IMR-90 (cell line): ENCODE measurements around the gene PRODH. TPM values are rescaled to one million over a fixed set of nuclear protein-coding genes. Genes with fewer than 3 reads are reported as not detected.
"Not testable (repeated sequence)": the region's sequence is repeated elsewhere in the genome, so short reads cannot be mapped to it uniquely, and the experiment has no call there.

Source experiments
- ATAC-seq: fragments of 200-7000 bp; cut with Tn5 transposase; 2 replicates; pipeline ENCODE4 v1.9.1; 2020; ENCODE audit warnings: low read depth, mild to moderate bottlenecking, moderate library complexity
- BruUV-seq: library from RNA; stranded (reverse); fragments of 400-500 nt; replicated peaks from 2 replicates; lab custom pipeline; 2021; lab: Mats Ljungman, UMichigan
- CTCF ChIA-PET: fragments of 300-600 bp; formaldehyde crosslinking; extraction: SDS; loops from one replicate; lab custom pipeline; 2021; ENCODE audit warnings: antibody characterized with exemption; lab: Yijun Ruan, JAX
- POLR2A ChIA-PET: fragments of 300-600 bp; sonication (Branson Sonifier 250); formaldehyde crosslinking; loops from one replicate; lab custom pipeline; 2022; ENCODE audit warnings: antibody characterized with exemption; ENCODE audit not compliant: unreplicated experiment; lab: Charles Lee
- DNase-seq: peaks from one replicate; pipeline ENCODE4 v3.0.0; 2013
- H2AFZ ChIP-seq: replicated peaks from 2 replicates; pipeline ENCODE3; 2013; ENCODE audit warnings: low read length, mild to moderate bottlenecking; ENCODE audit not compliant: poor library complexity
- H2AK5ac ChIP-seq: 2 replicates; pipeline ENCODE4 v1.6.1; 2013; ENCODE audit warnings: low read depth, low read length, inconsistent platforms
- H2AK9ac ChIP-seq: replicated peaks from 2 replicates; pipeline ENCODE3; 2013; ENCODE audit warnings: mild to moderate bottlenecking, low read depth, low read length, moderate library complexity; ENCODE audit not compliant: poor library complexity
- H2BK120ac ChIP-seq: 2 replicates; pipeline ENCODE4 v1.6.1; 2013; ENCODE audit warnings: low read depth, low read length, inconsistent platforms
- H2BK15ac ChIP-seq: 3 replicates; pipeline ENCODE4 v1.6.1; 2013; ENCODE audit warnings: low read depth, low read length, inconsistent platforms
- H2BK20ac ChIP-seq: 2 replicates; pipeline ENCODE4 v1.6.1; 2013; ENCODE audit warnings: low read depth, mild to moderate bottlenecking, inconsistent platforms, low read length, moderate library complexity
- H2BK5ac ChIP-seq: 2 replicates; pipeline ENCODE4 v1.6.1; 2013; ENCODE audit warnings: mild to moderate bottlenecking, low read depth, low read length, inconsistent platforms; ENCODE audit not compliant: poor library complexity, severe bottlenecking
- H3K14ac ChIP-seq: replicated peaks from 2 replicates; pipeline ENCODE4 v1.6.1; 2013; ENCODE audit warnings: low read depth, low read length, inconsistent platforms
- H3K18ac ChIP-seq: 2 replicates; pipeline ENCODE4 v1.6.1; 2013; ENCODE audit warnings: low read depth, low read length, control low read depth
- H3K23ac ChIP-seq: 2 replicates; pipeline ENCODE4 v1.6.1; 2013; ENCODE audit warnings: low read depth, low read length, inconsistent platforms
- H3K27ac ChIP-seq: 2 replicates; pipeline ENCODE4 v1.5.1; 2013; ENCODE audit warnings: mild to moderate bottlenecking, control low read depth, low read length; ENCODE audit not compliant: insufficient read depth
- H3K27me3 ChIP-seq: 2 replicates; pipeline ENCODE4 v1.6.1; 2013; ENCODE audit warnings: low read length; ENCODE audit not compliant: control insufficient read depth, insufficient read depth
- H3K36me3 ChIP-seq: 2 replicates; pipeline ENCODE4 v1.6.1; 2013; ENCODE audit warnings: low read length, mixed read lengths; ENCODE audit not compliant: control insufficient read depth, insufficient read depth
- H3K4ac ChIP-seq: 2 replicates; pipeline ENCODE4 v1.6.1; 2013; ENCODE audit warnings: low read depth, low read length, inconsistent platforms
- H3K4me1 ChIP-seq: 2 replicates; pipeline ENCODE4 v1.6.1; 2013; ENCODE audit warnings: low read length, mixed read lengths; ENCODE audit not compliant: control insufficient read depth, insufficient read depth
- H3K4me2 ChIP-seq: 2 replicates; pipeline ENCODE4 v1.6.1; 2013; ENCODE audit warnings: low read depth, mild to moderate bottlenecking, control low read depth, low read length, moderate library complexity
- H3K4me3 ChIP-seq: 2 replicates; pipeline ENCODE4 v1.5.1; 2013; ENCODE audit warnings: low read depth, mild to moderate bottlenecking, control low read depth, low read length, moderate library complexity; ENCODE audit not compliant: insufficient read depth
- H3K56ac ChIP-seq: 2 replicates; pipeline ENCODE4 v1.6.1; 2013; ENCODE audit warnings: low read length, inconsistent platforms; ENCODE audit not compliant: insufficient read depth; ENCODE audit errors: extremely low read depth
- H3K79me1 ChIP-seq, 2 experiments: 2 replicates each; pipeline ENCODE4 v1.6.1; 2013; ENCODE audit warnings: low read length in 2 of 2, inconsistent platforms in 1 of 2, low read depth in 1 of 2
- H3K9ac ChIP-seq: 2 replicates; pipeline ENCODE4 v1.6.1; 2013; ENCODE audit warnings: low read depth, low read length, control low read depth
- H3K9me1 ChIP-seq: 2 replicates; pipeline ENCODE4 v1.6.1; 2013; ENCODE audit warnings: low read length, inconsistent platforms; ENCODE audit not compliant: insufficient read depth
- H3K9me3 ChIP-seq: 2 replicates; pipeline ENCODE4 v1.6.1; 2013; ENCODE audit warnings: low read length; ENCODE audit not compliant: control insufficient read depth, insufficient read depth
- H4K20me1 ChIP-seq: 2 replicates; pipeline ENCODE4 v1.6.1; 2013; ENCODE audit warnings: low read length, inconsistent platforms; ENCODE audit not compliant: insufficient read depth
- H4K5ac ChIP-seq: 2 replicates; pipeline ENCODE4 v1.6.1; 2013; ENCODE audit warnings: mild to moderate bottlenecking, low read depth, low read length, control low read depth
- H4K8ac ChIP-seq, 2 experiments: 2 replicates each; pipeline ENCODE4 v1.6.1; 2013; ENCODE audit warnings: low read depth in 2 of 2, low read length in 2 of 2, control low read depth in 1 of 2, inconsistent platforms in 1 of 2
- H4K91ac ChIP-seq: 2 replicates; pipeline ENCODE4 v1.6.1; 2013; ENCODE audit warnings: low read depth, low read length, inconsistent platforms; ENCODE audit not compliant: insufficient read depth
- WGBS, 2 experiments: methylation state at CpG; one replicate each; pipeline versions ENCODE4 v1.1.5 to v1.1.7; 2013; ENCODE audit warnings: missing lambda C conversion rate in 2 of 2; ENCODE audit not compliant: insufficient read length in 1 of 2; ENCODE audit errors: extremely low coverage in 2 of 2; 5-methylcytosine and 5-hydroxymethylcytosine counted together
- dilution Hi-C: fragments of 300-500 bp; cut with HindIII; formaldehyde crosslinking; loops from one replicate; pipeline ENCODE4 v1.14.3; 2018; ENCODE audit warnings: low sequenced_read_pairs; ENCODE audit not compliant: unreplicated experiment
- in situ Hi-C: fragments of 300-500 bp; cut with MboI; formaldehyde crosslinking; loops from 3 replicates; pipeline ENCODE4 v1.14.3; 2019; ENCODE audit warnings: low sequenced_read_pairs, inconsistent platforms, mixed read lengths
- intact Hi-C: fragments of 100-400 bp; cut with micrococcal nuclease; formaldehyde crosslinking; loops from 2 replicates; pipeline ENCODE4 v1.10.0; 2022
- polyA plus RNA-seq, 3 experiments: library from polyadenylated mRNA; depleted of rRNA; stranded (reverse); fragments of >200 nt; gene quantifications; 2 replicates each; pipeline ENCODE4 v1.2.3, GENCODE V29; 2012; ENCODE audit warnings: low replicate concordance in 1 of 3
- total RNA-seq: library from RNA; depleted of rRNA; stranded (reverse); fragments of >200 nt; gene quantifications from 2 replicates; pipeline ENCODE4 v1.2.3, GENCODE V29; 2012

Gene PRODH
- total and polyA plus RNA-seq, 2 of the 4 experiments (the other 2 are of a cell fraction) = 0.02 TPM; not detected in 1

DNA sequence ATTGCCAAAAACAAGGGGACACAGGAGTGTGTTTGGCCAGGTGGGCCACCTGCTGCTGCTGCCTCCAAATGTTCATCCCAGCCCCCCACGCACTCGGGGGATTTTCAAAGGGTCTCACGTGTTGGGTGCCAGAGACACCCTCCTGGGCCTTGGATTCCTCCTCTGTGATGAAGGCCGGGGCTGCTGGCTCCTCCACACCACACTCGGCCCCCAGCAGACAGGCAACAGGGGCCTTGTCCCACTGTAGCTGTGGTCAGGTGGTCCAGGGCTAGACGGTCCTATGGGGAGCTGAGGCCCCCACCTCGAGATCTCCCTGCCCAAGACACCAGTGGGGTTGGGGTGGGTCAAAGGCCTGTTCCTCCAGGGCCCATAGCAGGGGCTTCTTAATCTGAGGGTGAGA is 25.1 kb upstream of the PRODH start:
- BruUV-seq, H3K36me3 ChIP-seq, H3K9ac ChIP-seq, H3K4me1 ChIP-seq, ATAC-seq, H3K9me1 ChIP-seq, H2BK15ac ChIP-seq, H2AFZ ChIP-seq, H3K56ac ChIP-seq, dilution Hi-C loops, H3K4me2 ChIP-seq, H2BK5ac ChIP-seq, H3K23ac ChIP-seq, H3K4me3 ChIP-seq, H3K4ac ChIP-seq, H2AK9ac ChIP-seq, intact Hi-C loops, H4K91ac ChIP-seq, H3K9me3 ChIP-seq, H3K27ac ChIP-seq, H3K18ac ChIP-seq, H4K8ac ChIP-seq, H2BK20ac ChIP-seq, DNase-seq, H3K27me3 ChIP-seq, POLR2A ChIA-PET, CTCF ChIA-PET, H4K20me1 ChIP-seq, H4K5ac ChIP-seq, H2BK120ac ChIP-seq, H2AK5ac ChIP-seq, H3K14ac ChIP-seq, H3K79me1 ChIP-seq: not testable (repeated sequence)
- WGBS, 2 experiments = no CpG with 5 or more reads among the region's 7 CpGs
- in situ Hi-C loops = loop anchor here (25.0 kb wide), 1 partner anchor 401 kb away; no protein-coding TSS in a partner anchor

DNA sequence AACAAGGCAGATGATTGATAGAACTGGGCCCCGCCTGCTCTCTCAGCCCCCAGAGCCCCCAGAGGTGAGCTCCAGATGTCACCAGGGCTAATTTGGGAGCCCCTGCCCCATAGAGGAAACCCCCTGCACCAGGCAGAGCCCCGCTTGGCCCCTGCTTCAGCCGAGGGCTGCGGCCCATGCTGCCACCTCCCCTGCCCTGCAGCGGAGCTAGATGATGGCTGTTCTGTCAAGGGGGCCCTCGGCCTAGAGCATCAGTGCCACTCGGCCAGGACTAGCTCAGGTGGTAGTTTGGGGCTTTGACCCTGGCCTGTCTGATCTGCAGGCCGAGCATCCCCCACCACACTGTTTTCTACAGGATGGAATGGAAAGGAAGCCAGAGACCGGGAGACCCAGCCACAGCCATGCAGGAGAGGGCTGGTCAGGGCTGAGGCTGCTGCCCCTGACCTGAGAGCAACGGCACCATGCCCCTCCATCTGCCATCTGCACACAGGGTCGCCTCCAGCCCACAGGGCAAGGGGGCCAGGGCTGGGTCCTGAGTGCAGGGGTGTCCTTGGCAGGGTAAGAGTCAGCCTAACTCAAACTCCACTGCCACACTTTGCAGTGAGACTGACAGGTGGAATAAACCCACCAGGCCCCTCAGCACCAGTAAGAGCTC is 24.2 kb upstream of the PRODH start:
- H3K14ac ChIP-seq, H3K9me1 ChIP-seq, dilution Hi-C loops, H3K4me1 ChIP-seq, ATAC-seq, intact Hi-C loops, H3K27ac ChIP-seq, H4K20me1 ChIP-seq, H3K79me1 ChIP-seq, H4K91ac ChIP-seq, H2AK9ac ChIP-seq, DNase-seq, H2BK5ac ChIP-seq, H3K9ac ChIP-seq, H3K23ac ChIP-seq, H3K27me3 ChIP-seq, POLR2A ChIA-PET, H2BK20ac ChIP-seq, H3K4ac ChIP-seq, H3K4me3 ChIP-seq, H3K36me3 ChIP-seq, H2AFZ ChIP-seq, H3K4me2 ChIP-seq, H2BK15ac ChIP-seq, H4K5ac ChIP-seq, H3K18ac ChIP-seq, CTCF ChIA-PET, H4K8ac ChIP-seq, BruUV-seq, H3K9me3 ChIP-seq, H2BK120ac ChIP-seq, H2AK5ac ChIP-seq, H3K56ac ChIP-seq: not testable (repeated sequence)
- in situ Hi-C loops = loop anchor here (25.0 kb wide), 1 partner anchor 402 kb away; no protein-coding TSS in a partner anchor
- WGBS, 2 experiments = no CpG with 5 or more reads among the region's 11 CpGs
